Measurements from ENCODE around the gene ATP10A.

ATP10A gene

DNA sequence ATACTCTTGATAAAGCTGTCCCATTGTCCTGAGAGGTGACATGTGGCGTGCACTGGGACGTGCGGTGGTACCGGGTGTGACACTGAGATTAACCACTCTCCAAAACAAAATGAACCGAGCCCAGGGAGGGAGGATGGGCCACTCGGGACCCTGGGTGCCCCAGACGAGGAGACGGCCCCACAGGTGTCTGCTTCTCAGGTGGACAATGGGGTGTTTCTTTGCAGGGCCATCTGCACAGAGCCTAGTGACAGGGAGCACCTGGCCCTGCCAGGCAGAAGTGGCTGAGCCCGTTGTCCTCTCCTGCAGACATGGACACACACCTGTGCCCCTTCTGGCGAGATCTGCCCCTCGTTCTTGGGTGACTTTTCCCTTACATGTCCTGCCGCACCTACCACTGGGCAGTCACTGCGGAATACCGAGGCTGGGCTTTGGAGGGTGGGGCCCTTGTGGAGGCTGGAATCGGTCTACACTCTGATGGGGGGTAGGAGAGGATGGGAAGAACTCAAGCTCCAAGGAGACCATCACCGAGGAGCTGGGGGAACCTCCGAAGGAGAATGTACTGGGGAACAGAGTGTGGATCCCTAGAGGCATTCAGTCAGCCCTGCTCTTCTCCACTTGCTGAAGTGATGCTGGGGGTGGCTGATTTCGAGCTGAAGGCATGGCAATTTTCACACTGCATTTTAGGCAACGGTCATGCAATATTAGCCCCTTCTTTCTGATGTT lies 153.5 kb downstream of the ATP10A start:
- peaks cover 0 to 15% (median 0%) of the 10 kb centered on the region in 11 experiments; a peak in 3 of 22 replicates for H3K36me3 ChIP-seq
- no peak for TF ChIP-seq Cebpa-rat (IDR thresholded peaks at IDR 0.05)
- no peak overlapping the region for H3K9ac ChIP-seq
- no peaks in the 10 kb centered on the region for H3K4me1 ChIP-seq
- no peak overlapping the region for H3K4me3 ChIP-seq
- H3K9me3 ChIP-seq (replicated peaks in 1 of 11) = no peaks in the 10 kb centered on the region
- peaks cover 0 to 57% (median 26%) of the 10 kb centered on the region in 11 experiments; a peak in 12 of 22 replicates for H4K20me1 ChIP-seq
- H3K27me3 ChIP-seq = peaks cover 0 to 24% (median 8%) of the 10 kb centered on the region in 11 experiments; a peak in 11 of 22 replicates
- H3K4me2 ChIP-seq = no peak overlapping the region
- no peak overlapping the region for H3K27ac ChIP-seq

DNA sequence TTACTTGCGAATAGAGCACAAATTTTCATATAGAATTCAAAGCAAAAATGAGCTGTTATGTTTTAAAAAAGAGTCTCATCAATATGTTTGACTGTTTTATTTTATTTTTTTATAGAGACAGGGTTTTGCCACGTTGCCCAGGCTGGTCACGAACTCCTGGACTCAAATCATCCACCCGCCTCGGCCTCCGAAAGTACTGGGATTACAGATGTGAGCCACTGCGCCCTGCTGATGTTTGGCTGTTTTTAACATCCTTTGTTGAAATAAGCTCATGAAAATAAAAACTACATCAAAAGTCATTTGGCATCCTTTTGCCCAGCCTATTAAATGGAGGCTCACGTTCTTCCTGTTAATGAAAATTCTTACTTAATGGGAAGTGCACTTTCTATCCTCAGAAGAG lies 154.7 kb downstream of the ATP10A start:
- H3K4me3 ChIP-seq = no peak overlapping the region
- H3K9ac ChIP-seq = no peak overlapping the region
- no peak overlapping the region for H3K4me2 ChIP-seq
- no peaks in the 10 kb centered on the region for H3K9me3 ChIP-seq (replicated peaks in 1 of 11)
- H3K4me1 ChIP-seq = no peaks in the 10 kb centered on the region
- H3K36me3 ChIP-seq = peaks cover 0 to 8% (median 0%) of the 10 kb centered on the region in 11 experiments; a peak in 2 of 22 replicates
- TF ChIP-seq Cebpa-rat (IDR thresholded peaks at IDR 0.05) = no peak
- peaks cover 0 to 45% (median 15%) of the 10 kb centered on the region in 11 experiments; a peak in 12 of 22 replicates for H4K20me1 ChIP-seq
- H3K27ac ChIP-seq = no peak overlapping the region
- H3K27me3 ChIP-seq = peaks cover 0 to 12% (median 0%) of the 10 kb centered on the region in 11 experiments; a peak in 5 of 22 replicates

DNA sequence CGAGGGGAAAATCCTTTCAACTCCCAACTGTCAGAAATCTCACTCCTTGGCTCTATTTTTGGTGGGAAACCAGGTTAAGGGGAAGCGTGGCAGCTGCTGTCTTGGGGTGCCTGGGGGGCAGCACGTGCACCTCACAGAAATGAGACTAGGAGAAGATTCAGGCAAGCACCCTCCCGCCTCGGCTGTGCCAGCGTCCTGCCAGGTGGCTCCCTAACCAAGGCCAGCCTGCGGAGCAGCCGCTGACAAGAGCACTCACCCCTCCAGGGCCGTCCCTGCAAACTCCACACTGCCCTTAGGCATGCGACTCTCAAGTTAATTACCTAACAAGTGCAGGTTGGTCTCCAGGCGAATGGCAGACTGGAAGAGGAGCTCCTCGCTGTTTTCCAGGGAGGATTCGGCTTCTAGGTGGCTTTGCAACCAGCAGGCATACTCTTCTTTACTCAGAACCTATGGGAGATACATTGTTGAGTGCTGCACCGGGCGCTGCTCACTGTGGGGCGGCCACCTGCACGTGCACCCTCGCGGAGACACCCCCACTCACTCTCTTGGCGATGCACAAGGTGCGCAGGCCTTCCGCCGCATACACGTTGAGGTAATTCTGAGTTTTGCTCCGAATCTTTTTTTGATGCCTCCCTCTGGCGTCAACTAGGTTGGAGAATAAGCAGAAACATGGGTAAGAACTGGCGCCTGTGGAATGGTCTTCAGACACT lies 155.3 kb downstream of the ATP10A start:
- no peak for TF ChIP-seq Cebpa-rat (IDR thresholded peaks at IDR 0.05)
- Histone ChIP-seq H3K4me2 (no peak overlapping the region), H3K9ac (no peak overlapping the region), H3K27ac (no peak overlapping the region), H3K27me3 (peaks cover 0 to 7% (median 0%) of the 10 kb centered on the region in 11 experiments; a peak in 5 of 22 replicates), H3K36me3 (0 out of 22 replicates have a peak, but pooled peaks cover 0 to 2% (median 0%) of the 10 kb centered on the region in 11 experiments), H3K4me3 (no peak overlapping the region), H3K9me3 (replicated peaks in 1 of 11) (no peaks in the 10 kb centered on the region), H4K20me1 (peaks cover 0 to 39% (median 9%) of the 10 kb centered on the region in 11 experiments; a peak in 12 of 22 replicates), H3K4me1 (no peaks in the 10 kb centered on the region)

DNA sequence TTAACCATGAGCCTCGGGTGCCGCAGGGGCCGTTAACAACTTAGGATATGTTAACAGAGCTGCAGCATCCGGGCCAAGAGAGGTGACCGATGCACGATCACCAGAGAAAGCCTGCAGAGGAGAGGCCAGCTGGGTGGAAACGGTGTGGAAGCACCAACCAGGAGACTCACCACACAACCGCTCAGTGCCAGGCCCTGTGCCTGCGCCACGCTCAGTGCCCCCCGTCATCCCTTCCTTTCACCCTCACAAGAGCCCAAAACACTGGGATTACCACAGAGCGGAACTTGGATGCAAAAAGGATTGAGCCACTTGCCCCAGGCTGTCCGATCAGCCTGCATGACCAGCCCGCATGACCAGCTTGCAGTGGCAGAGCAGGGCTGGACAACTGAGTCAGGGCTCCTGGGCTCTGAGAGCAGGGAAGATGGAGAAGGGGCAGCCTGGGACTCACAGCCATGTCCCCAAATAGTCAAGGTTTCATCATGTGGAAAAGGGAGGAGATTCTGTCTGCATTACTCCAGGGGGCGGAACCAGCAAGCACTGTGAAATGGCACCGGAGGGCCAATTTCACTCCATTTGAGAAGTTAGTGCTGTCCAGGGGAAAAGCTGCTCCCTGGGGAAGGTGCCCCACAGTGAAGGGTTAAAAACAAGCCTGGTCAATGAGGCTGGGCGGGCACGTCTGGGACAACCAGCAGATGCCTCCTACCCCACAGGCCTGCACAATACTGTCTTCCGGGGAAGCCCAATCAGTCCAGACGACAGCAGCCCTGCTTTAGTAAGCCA lies 156.8 kb downstream of the ATP10A start:
- no peak for TF ChIP-seq Cebpa-rat (IDR thresholded peaks at IDR 0.05)
- Histone ChIP-seq H3K27ac (no peak overlapping the region), H3K36me3 (peaks cover 0 to 8% (median 0%) of the 10 kb centered on the region in 11 experiments; a peak in 1 of 22 replicates), H3K9me3 (replicated peaks in 1 of 11) (no peaks in the 10 kb centered on the region), H3K4me3 (no peak overlapping the region), H3K27me3 (no peaks in the 10 kb centered on the region), H4K20me1 (peaks cover 0 to 25% (median 4%) of the 10 kb centered on the region in 11 experiments; a peak in 9 of 22 replicates), H3K4me1 (no peaks in the 10 kb centered on the region), H3K9ac (no peak overlapping the region), H3K4me2 (no peak overlapping the region)

DNA sequence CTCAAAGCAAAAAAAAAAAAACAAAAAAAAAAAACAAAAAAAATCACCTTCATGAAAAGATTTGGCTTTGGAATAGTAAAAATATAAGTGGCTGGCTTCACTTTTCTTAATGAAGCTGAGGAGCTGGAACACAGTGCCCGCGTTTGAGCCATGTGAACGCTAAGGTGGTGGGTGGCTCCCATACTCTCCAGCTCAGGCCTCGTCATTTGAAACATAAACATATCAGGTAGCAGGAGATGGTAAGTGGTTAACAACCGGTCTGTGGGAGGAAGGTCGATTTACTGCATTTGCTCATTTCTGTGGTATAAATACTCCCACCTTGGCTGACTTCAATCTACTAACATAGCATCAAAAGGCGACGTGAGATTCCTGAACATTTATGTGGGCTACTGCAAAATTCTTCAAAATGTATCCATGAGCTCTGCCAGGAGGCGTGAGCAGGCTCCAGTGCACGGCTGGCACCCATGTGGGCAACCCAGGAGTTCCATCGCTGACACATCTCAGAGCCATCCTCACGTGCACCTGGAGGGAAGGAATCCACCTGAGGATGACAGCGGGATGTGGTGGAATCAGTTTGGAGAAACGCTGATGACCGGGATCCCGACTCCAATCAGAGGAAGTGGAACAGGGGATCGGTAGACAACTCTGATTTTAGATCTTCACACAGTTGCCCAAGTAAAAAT lies 157.6 kb downstream of the ATP10A start:
- peaks cover 0 to 24% (median 0%) of the 10 kb centered on the region in 11 experiments; a peak in 9 of 22 replicates for H4K20me1 ChIP-seq
- H3K9me3 ChIP-seq (replicated peaks in 1 of 11) = no peaks in the 10 kb centered on the region
- H3K4me2 ChIP-seq = no peak overlapping the region
- no peak overlapping the region for H3K27ac ChIP-seq
- H3K36me3 ChIP-seq = peaks cover 0 to 13% (median 0%) of the 10 kb centered on the region in 11 experiments; a peak in 1 of 22 replicates
- no peaks in the 10 kb centered on the region for H3K27me3 ChIP-seq
- H3K9ac ChIP-seq = no peak overlapping the region
- no peak for TF ChIP-seq Cebpa-rat (IDR thresholded peaks at IDR 0.05)
- no peaks in the 10 kb centered on the region for H3K4me1 ChIP-seq
- H3K4me3 ChIP-seq = no peak overlapping the region

DNA sequence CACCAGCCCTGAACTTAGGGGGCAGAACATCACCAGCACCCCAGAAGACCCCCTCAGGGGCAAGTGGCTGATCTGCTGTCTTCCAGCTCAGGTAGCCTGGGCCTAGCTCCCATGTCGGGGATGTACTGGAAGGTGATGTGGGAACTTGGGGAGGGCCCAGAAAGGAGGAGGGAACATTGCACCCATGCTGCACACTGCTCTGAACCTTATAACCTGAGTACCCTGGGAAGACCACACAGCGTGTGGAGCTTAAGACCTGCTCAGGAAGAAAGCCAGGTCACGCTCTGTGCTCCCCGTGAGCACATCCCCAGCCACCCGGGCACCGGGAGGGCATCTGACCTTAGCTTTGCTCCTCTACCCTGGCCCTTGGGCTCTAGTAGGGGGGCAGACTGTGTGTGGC lies 159.4 kb downstream of the ATP10A start:
- TF ChIP-seq Cebpa-rat (IDR thresholded peaks at IDR 0.05) = no peak
- Histone ChIP-seq H3K36me3 (peaks cover 0 to 13% (median 0%) of the 10 kb centered on the region in 11 experiments; a peak in 1 of 22 replicates), H3K9me3 (replicated peaks in 1 of 11) (no peaks in the 10 kb centered on the region), H3K4me3 (no peak overlapping the region), H3K27me3 (no peaks in the 10 kb centered on the region), H3K4me1 (no peaks in the 10 kb centered on the region), H3K9ac (no peak overlapping the region), H4K20me1 (peaks cover 0 to 10% (median 0%) of the 10 kb centered on the region in 11 experiments; a peak in 5 of 22 replicates), H3K27ac (no peak overlapping the region), H3K4me2 (no peak overlapping the region)

DNA sequence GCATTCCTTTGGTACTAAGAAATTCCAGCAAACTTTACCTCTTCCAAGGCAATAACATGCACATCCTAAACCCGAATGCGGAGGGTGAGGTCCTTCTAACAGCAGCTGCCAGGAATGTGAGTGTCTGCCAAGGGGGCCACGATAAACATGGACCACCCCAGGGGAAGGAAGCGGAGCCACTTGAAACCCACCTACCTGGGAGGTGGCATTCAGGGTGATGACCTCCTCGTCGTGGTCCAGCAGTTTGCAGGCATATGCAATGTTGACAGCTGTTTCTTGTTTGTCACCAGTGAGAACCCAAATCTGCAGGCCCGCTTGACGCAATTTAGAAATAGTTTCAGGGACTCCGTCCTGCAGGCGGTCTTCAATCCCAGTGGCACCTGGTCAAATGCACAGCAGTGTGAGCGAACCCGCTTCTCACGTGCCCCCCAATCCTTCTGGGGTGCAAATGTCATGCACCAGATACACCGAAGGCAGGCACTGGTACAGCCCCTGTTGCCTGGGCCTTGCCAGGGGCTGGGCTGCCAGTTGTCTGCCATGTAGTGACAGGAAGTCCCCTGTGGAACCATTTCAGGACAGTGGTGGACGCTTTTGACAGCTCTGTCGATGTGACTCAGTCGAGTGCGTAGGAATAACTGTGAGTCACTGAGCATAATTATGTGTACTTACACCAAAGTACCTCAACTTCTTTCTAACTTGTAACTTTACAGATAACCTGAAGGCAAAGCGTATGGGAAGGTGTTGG lies 161.2 kb downstream of the ATP10A start:
- Histone ChIP-seq H3K27me3 (no peaks in the 10 kb centered on the region), H4K20me1 (no peaks in the 10 kb centered on the region; a peak in 3 of 22 replicates), H3K4me3 (no peak overlapping the region)

DNA sequence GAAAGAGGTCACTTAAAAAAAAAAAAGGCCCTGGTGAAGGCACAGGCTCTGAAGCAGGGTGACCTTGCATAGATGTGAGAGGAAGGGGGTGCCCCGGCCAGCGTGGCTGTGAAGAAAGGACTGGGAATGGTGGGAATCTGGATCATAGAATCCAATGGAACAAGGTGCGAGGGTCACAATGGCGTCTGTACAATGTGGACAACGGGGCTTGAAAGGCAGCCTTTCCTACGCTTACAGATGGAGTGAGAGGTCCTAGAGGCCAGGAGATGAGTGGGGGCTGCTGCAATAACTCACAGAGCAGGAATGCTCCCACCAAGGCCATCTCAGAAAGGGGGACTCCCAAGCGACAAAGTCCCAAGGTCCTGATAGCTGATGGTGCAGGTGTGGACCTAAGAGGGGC lies 162.2 kb downstream of the ATP10A start:
- Histone ChIP-seq H3K9ac (no peak overlapping the region), H4K20me1 (no peaks in the 10 kb centered on the region; a peak in 2 of 22 replicates), H3K27ac (no peak overlapping the region), H3K27me3 (no peaks in the 10 kb centered on the region), H3K9me3 (replicated peaks in 1 of 11) (no peaks in the 10 kb centered on the region), H3K4me1 (no peaks in the 10 kb centered on the region), H3K36me3 (peaks cover 0 to 13% (median 0%) of the 10 kb centered on the region in 11 experiments; a peak in 2 of 22 replicates), H3K4me2 (no peak overlapping the region), H3K4me3 (no peak overlapping the region)
- no peak for TF ChIP-seq Cebpa-rat (IDR thresholded peaks at IDR 0.05)

More for the DNA sequence above, 161.2 kb downstream of the ATP10A start:
- Histone ChIP-seq H3K4me1 (no peaks in the 10 kb centered on the region), H3K4me2 (no peak overlapping the region), H3K9me3 (replicated peaks in 1 of 11) (no peaks in the 10 kb centered on the region), H3K9ac (no peak overlapping the region), H3K27ac (no peak overlapping the region), H3K36me3 (peaks cover 0 to 13% (median 0%) of the 10 kb centered on the region in 11 experiments; a peak in 1 of 22 replicates)
- TF ChIP-seq Cebpa-rat (IDR thresholded peaks at IDR 0.05) = no peak
